Vagina (tissue), 2 donors: Measurements from ENCODE around the gene CYP4F12.

Experiments
- POLR2AphosphoS5 ChIP-seq, 2 donors: sonication (generic); formaldehyde crosslinking; IDR thresholded peaks; one replicate each; pipeline ENCODE4 v1.9.0; 2017; ENCODE audit warnings: antibody characterized with exemption in 2 of 2, mild to moderate bottlenecking in 2 of 2, low read depth in 1 of 2; ENCODE audit not compliant: insufficient read depth in 1 of 2
- TF ChIP-seq, protein P1 (sequence below), 3 experiments: fragments of 450-650 bp in 2 of 3; fragments of 200-600 bp in 1 of 3; sonication (generic) in 1 of 3; IDR thresholded peaks; one replicate each; pipeline ENCODE4 v1.5.1; 2017 to 2019; ENCODE audit warnings: antibody characterized with exemption in 3 of 3, mild to moderate bottlenecking in 2 of 3, moderate library complexity in 2 of 3

DNA sequence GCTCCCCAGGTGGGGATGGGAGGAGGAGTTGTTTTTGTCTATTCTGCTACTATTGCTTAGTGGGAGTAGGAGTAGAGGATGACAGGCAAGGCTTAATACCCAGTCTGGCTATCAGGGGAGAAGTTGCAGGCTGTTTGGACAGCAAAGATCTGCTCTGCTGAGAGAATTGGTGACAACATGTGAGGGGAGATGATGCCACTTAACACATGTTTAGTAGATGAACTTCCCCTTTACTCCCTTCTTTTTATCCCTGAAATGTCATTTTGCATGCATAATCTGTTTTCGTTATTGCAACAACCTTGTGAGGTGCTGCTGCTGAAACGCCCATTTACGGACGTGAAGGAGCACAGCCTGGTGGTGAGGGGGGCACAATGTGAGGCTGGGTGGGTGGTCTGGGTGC is 3.0 kb upstream of the CYP4F12 start:
- TF ChIP-seq, protein P1, sequence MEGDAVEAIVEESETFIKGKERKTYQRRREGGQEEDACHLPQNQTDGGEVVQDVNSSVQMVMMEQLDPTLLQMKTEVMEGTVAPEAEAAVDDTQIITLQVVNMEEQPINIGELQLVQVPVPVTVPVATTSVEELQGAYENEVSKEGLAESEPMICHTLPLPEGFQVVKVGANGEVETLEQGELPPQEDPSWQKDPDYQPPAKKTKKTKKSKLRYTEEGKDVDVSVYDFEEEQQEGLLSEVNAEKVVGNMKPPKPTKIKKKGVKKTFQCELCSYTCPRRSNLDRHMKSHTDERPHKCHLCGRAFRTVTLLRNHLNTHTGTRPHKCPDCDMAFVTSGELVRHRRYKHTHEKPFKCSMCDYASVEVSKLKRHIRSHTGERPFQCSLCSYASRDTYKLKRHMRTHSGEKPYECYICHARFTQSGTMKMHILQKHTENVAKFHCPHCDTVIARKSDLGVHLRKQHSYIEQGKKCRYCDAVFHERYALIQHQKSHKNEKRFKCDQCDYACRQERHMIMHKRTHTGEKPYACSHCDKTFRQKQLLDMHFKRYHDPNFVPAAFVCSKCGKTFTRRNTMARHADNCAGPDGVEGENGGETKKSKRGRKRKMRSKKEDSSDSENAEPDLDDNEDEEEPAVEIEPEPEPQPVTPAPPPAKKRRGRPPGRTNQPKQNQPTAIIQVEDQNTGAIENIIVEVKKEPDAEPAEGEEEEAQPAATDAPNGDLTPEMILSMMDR (IDR thresholded peaks at IDR 0.05), result no peak
- no peak for TF ChIP-seq POLR2AphosphoS5 (IDR thresholded peaks at IDR 0.05; ENCODE audit: insufficient read depth in 1 of 2, low read depth in 1 of 2)
